Right cardiac atrium (tissue), 5 donors: Measurements from ENCODE around the gene IGSF9. TPM values are rescaled to one million over a fixed set of nuclear protein-coding genes. Genes with fewer than 3 reads are reported as not detected.

Experiments used
- ATAC-seq, 2 donors: fragments of 200-7000 bp; cut with Tn5 transposase; one replicate each; pipeline versions ENCODE4 v1.8.0 to v1.9.1; 2020; ENCODE audit warnings: moderate library complexity in 2 of 2, mild to moderate bottlenecking in 1 of 2
- DNase-seq, 3 donors: peaks; one replicate each; pipeline ENCODE4 v3.0.0-alpha.2; 2020
- H3K27ac ChIP-seq: one replicate; pipeline ENCODE4 v1.5.1; 2013; ENCODE audit warnings: mild to moderate bottlenecking, low read length, control low read depth, moderate library complexity
- H3K27me3 ChIP-seq: one replicate; pipeline ENCODE4 v1.6.1; 2013; ENCODE audit not compliant: control insufficient read depth, insufficient read depth
- H3K4me1 ChIP-seq: one replicate; pipeline ENCODE4 v1.6.1; 2013; ENCODE audit warnings: low read length; ENCODE audit not compliant: control insufficient read depth, insufficient read depth
- H3K4me3 ChIP-seq: one replicate; pipeline ENCODE4 v1.5.1; 2013; ENCODE audit warnings: low read length, control low read depth
- H3K9me3 ChIP-seq: one replicate; pipeline ENCODE4 v1.6.1; 2013; ENCODE audit warnings: low read length; ENCODE audit not compliant: control insufficient read depth
- WGBS: extraction: QIAGEN DNeasy Blood & Tissue Kit; methylation state at CpG from one replicate; pipeline ENCODE4 v1.1.7; 2013; 5-methylcytosine and 5-hydroxymethylcytosine counted together
- intact Hi-C, 4 donors: fragments of 100-400 bp; cut with DNase I; formaldehyde crosslinking; loops; one replicate each; pipeline versions ENCODE4 v1.11.0 to v1.14.0; 2022 to 2023
- microRNA-seq, 2 donors: library from miRNA; unstranded; fragments of <30 nt; microRNA quantifications; one replicate each; pipeline ENCODE4 v1.2.0, GENCODE V29; 2020 to 2021
- polyA plus RNA-seq: library from polyadenylated mRNA; stranded (reverse); fragments of 200-250 nt; gene quantifications from one replicate; pipeline ENCODE4 v1.2.3, GENCODE V29; 2013
- total RNA-seq, 4 donors: library from RNA; stranded (reverse); fragmentation: NEBNext Ultra II Directional; extraction: Animal tissue kit (Norgen Biotek cat#: 25700); gene quantifications; one replicate each; pipeline ENCODE4 v1.2.1, GENCODE V29; 2021
- donor health status: healthy with polysubstance abuse.
- donor health status: DM: no; HTN: yes; CAD: no.
- donor health status: DM: no; HTN: no; CAD: no.
- donor health status: DM: no; HTN: yes; CAD: no; lungs with severe emphysema.
- donor health status: DM: yes; HTN: yes; CAD: no.

Gene IGSF9
- total and polyA plus RNA-seq, 5 donors = 0.17 to 2.7 (median 2.2) TPM

GRCh38 chr1:159877695-159878444 lies 67.5 kb downstream of the IGSF9 start:
- intact Hi-C loops = no loop called here
- H3K27ac ChIP-seq = no peak overlapping the region

More at GRCh38 chr1:159877695-159878444, 67.5 kb downstream of the IGSF9 start:
- DNase-seq = no peak
- no peaks in the 10 kb centered on the region for H3K4me1 ChIP-seq
- no peak for ATAC-seq
- no peak overlapping the region for H3K4me3 ChIP-seq
- no peaks in the 10 kb centered on the region for H3K27me3 ChIP-seq
- 94% methylated on average over 6 of the region's 6 CpGs for WGBS
- no peaks in the 10 kb centered on the region for H3K9me3 ChIP-seq

Small RNA genes within 50 kb of the gene (microRNA-seq; reads per million reads assigned to microRNA genes)
- 0 reads per million in 2 donors for gene MIR4259

Other genes starting within 250 kb of the IGSF9 start
- gene CRP, start 231.0 kb downstream of the IGSF9 start, total RNA-seq = under 1 TPM in 1 of 4 donors, not detected in 3; 0.67 TPM
- 0.18 TPM for gene CRP, start 231.0 kb downstream of the IGSF9 start, polyA plus RNA-seq
- gene DUSP23, start 164.7 kb downstream of the IGSF9 start, total RNA-seq = 10 to 100 TPM; 20.7 to 27.8 (median 23.3) TPM
- 43.7 TPM for gene DUSP23, start 164.7 kb downstream of the IGSF9 start, polyA plus RNA-seq
- under 1 TPM in 2 of 4 donors, not detected in 2; 0.50 to 0.54 TPM for gene FCRL6, start 143.3 kb downstream of the IGSF9 start, total RNA-seq
- gene FCRL6, start 143.3 kb downstream of the IGSF9 start, polyA plus RNA-seq = 0.11 TPM
- 1 to 10 TPM; 1.7 to 4.5 (median 2.3) TPM for gene SLAMF8, start 118.7 kb downstream of the IGSF9 start, total RNA-seq
- gene SLAMF8, start 118.7 kb downstream of the IGSF9 start, polyA plus RNA-seq = 0.52 TPM
- gene VSIG8, start 83.0 kb downstream of the IGSF9 start, total RNA-seq = under 1 TPM in 2 of 4 donors, not detected in 2; 0.19 to 0.23 TPM
- gene VSIG8, start 83.0 kb downstream of the IGSF9 start, polyA plus RNA-seq = 0.07 TPM
- 1 to 10 TPM; 3.4 to 5.6 (median 3.9) TPM for gene CFAP45, start 45.4 kb downstream of the IGSF9 start, total RNA-seq
- gene CFAP45, start 45.4 kb downstream of the IGSF9 start, polyA plus RNA-seq = 9.4 TPM
- 100 to 1,000 TPM; 117 to 253 (median 162) TPM for gene TAGLN2, start 20.1 kb downstream of the IGSF9 start, total RNA-seq
- gene TAGLN2, start 20.1 kb downstream of the IGSF9 start, polyA plus RNA-seq = 186 TPM
- not detected for gene SLAMF9, start 8.6 kb upstream of the IGSF9 start, total RNA-seq
- gene SLAMF9, start 8.6 kb upstream of the IGSF9 start, polyA plus RNA-seq = not detected
- 1 to 10 TPM; 4.0 to 4.6 (median 4.3) TPM for gene PIGM, start 86.4 kb upstream of the IGSF9 start, total RNA-seq
- gene PIGM, start 86.4 kb upstream of the IGSF9 start, polyA plus RNA-seq = 2.7 TPM
- under 1 TPM; 0.11 to 0.31 (median 0.20) TPM for gene KCNJ10, start 124.5 kb upstream of the IGSF9 start, total RNA-seq
- gene KCNJ10, start 124.5 kb upstream of the IGSF9 start, polyA plus RNA-seq = 0.14 TPM
- gene KCNJ9, start 135.9 kb upstream of the IGSF9 start, total RNA-seq = not detected
- not detected for gene KCNJ9, start 135.9 kb upstream of the IGSF9 start, polyA plus RNA-seq
- gene IGSF8, start 153.0 kb upstream of the IGSF9 start, total RNA-seq = 10 to 100 TPM; 18.3 to 24.2 (median 19.8) TPM
- gene IGSF8, start 153.0 kb upstream of the IGSF9 start, polyA plus RNA-seq = 18.2 TPM
- gene ATP1A2, start 170.1 kb upstream of the IGSF9 start, total RNA-seq = 100 to 1,000 TPM; 150 to 323 (median 257) TPM
- 89.6 TPM for gene ATP1A2, start 170.1 kb upstream of the IGSF9 start, polyA plus RNA-seq
- gene ATP1A4, start 206.0 kb upstream of the IGSF9 start, total RNA-seq = under 1 TPM in 3 of 4 donors, not detected in 1; 0.08 to 0.43 (median 0.28) TPM
- 0.07 TPM for gene ATP1A4, start 206.0 kb upstream of the IGSF9 start, polyA plus RNA-seq
- gene CASQ1, start 245.0 kb upstream of the IGSF9 start, total RNA-seq = 10 to 100 TPM in 3 of 4 donors, 1 to 10 TPM in 1; 9.5 to 24.7 (median 15.3) TPM
- 33.3 TPM for gene CASQ1, start 245.0 kb upstream of the IGSF9 start, polyA plus RNA-seq